Measurements from ENCODE around the gene EIF4E1B.
"Not testable (repeated sequence)": the region's sequence is repeated elsewhere in the genome, so short reads cannot be mapped to it uniquely, and the experiment has no call there.

EIF4E1B gene

DNA sequence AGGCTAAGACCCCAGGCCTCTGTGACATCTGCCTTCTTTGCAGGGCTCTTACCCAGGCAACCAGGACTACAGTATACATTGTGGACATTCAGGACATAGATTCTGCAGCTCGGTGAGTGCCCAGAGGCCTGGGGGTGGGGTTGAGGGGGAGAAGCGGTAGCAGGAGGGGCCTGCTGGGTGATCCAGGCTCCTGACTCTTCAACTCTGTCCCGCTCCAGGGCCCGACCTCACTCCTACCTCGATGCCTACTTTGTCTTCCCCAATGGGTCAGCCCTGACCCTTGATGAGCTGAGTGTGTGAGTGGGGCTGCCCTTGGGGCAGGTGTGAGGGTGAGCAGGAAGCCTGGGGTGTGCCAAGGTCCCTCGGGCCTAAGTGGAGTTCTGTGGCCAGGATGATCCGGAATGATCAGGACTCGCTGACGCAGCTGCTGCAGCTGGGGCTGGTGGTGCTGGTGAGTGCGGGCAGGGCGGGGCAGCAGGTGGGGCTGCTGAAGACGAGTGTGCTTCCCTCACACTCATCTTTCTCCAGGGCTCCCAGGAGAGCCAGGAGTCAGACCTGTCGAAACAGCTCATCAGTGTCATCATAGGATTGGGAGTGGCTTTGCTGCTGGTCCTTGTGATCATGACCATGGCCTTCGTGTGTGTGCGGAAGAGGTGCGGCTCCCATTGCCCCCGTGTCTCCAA lies 40.3 kb upstream of the EIF4E1B start:
- TF ChIP-seq TARDBP (IDR thresholded peaks at IDR 0.05): no peak
- TF ChIP-seq ARNT (IDR thresholded peaks at IDR 0.05): no peak
- TF ChIP-seq BHLHE40 (IDR thresholded peaks at IDR 0.05; ENCODE audit: borderline replicate concordance): no peak
- no peak for TF ChIP-seq SP1 (IDR thresholded peaks at IDR 0.05)
- no peak for TF ChIP-seq ZNF384 (IDR thresholded peaks at IDR 0.05)
- TF ChIP-seq FOXK2 (IDR thresholded peaks at IDR 0.05): no peak
- TF ChIP-seq FOXM1 (IDR thresholded peaks at IDR 0.05; ENCODE audit: borderline replicate concordance): no peak
- TF ChIP-seq NFRKB (IDR thresholded peaks at IDR 0.05): no peak
- no peak for TF ChIP-seq FOXA1 (IDR thresholded peaks at IDR 0.05)
- no peak for TF ChIP-seq LEF1 (IDR thresholded peaks at IDR 0.05; ENCODE audit: borderline replicate concordance)
- TF ChIP-seq ELF4 (IDR thresholded peaks at IDR 0.05): no peak
- ChIA-PET CTCF (no interaction called here), POLR2A (no interaction called here)
- DNase-seq (ENCODE audit: extremely low spot score): no peak

- CTCF ChIA-PET; DNase-seq (ENCODE audit: extremely low spot score); POLR2A ChIA-PET: not testable (repeated sequence)
Measured at GRCh38 chr5:176591667-176592066, 38.8 kb upstream of the EIF4E1B start.

- POLR2A ChIA-PET: no interaction called here
- DNase-seq (ENCODE audit: extremely low spot score): no peak
- TF ChIP-seq FOXA1 (IDR thresholded peaks at IDR 0.05) (no peak), FOXK2 (IDR thresholded peaks at IDR 0.05) (no peak), PKNOX1 (IDR thresholded peaks at IDR 0.05) (no peak), SP1 (IDR thresholded peaks at IDR 0.05) (no peak), TARDBP (IDR thresholded peaks at IDR 0.05) (no peak), ZNF384 (IDR thresholded peaks at IDR 0.05) (no peak), FOXM1 (IDR thresholded peaks at IDR 0.05; ENCODE audit: borderline replicate concordance) (no peak), ELF4 (IDR thresholded peaks at IDR 0.05) (no peak), HDGF (IDR thresholded peaks at IDR 0.05; ENCODE audit: borderline replicate concordance) (no peak), CTBP1 (IDR thresholded peaks at IDR 0.05; ENCODE audit: borderline replicate concordance) (no peak), BHLHE40 (IDR thresholded peaks at IDR 0.05; ENCODE audit: borderline replicate concordance) (no peak), NFRKB (IDR thresholded peaks at IDR 0.05) (no peak), L3MBTL2 (conservative IDR thresholded peaks at IDR 0.05) (no peak), ARNT (IDR thresholded peaks at IDR 0.05) (no peak), SUZ12 (IDR thresholded peaks at IDR 0.05) (no peak), LEF1 (IDR thresholded peaks at IDR 0.05; ENCODE audit: borderline replicate concordance) (no peak)
- CTCF ChIA-PET: no interaction called here
Measured at GRCh38 chr5:176592573-176592972, 37.9 kb upstream of the EIF4E1B start.

DNA sequence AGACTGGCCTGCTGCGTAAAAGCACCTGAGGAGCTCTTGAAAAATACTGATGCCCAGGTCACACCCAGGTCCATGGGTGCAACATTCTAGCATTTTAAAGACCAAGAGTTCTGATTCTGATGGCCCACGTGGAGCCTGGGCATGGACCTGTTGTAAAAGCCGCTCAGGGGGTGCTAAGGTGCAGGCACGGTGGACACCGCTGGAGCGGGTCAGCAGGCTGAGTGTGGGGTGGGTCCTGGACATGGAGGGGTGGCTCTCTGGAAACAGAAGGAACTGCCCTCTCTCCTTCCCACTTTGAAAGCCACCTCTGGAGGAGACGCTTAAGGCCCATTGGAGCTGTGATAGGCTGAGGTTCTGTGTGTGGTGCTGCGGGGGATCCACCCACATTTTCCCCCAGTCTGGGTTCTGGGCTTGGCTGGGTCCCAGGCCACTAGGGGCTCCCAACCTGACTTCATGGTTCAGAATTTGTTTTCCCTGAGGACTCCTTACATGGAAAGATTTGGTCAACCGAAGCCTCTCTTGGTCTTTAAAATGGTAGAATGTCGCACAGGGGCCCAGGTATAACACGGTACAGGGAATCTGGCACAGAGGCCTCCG lies 37.1 kb upstream of the EIF4E1B start:
- CTCF ChIA-PET: no interaction called here
- POLR2A ChIA-PET: no interaction called here
- TF ChIP-seq L3MBTL2 (conservative IDR thresholded peaks at IDR 0.05) (no peak), CTBP1 (IDR thresholded peaks at IDR 0.05; ENCODE audit: borderline replicate concordance) (no peak), ARNT (IDR thresholded peaks at IDR 0.05) (no peak), FOXM1 (IDR thresholded peaks at IDR 0.05; ENCODE audit: borderline replicate concordance) (no peak), LEF1 (IDR thresholded peaks at IDR 0.05; ENCODE audit: borderline replicate concordance) (no peak), FOXK2 (IDR thresholded peaks at IDR 0.05) (no peak), BHLHE40 (IDR thresholded peaks at IDR 0.05; ENCODE audit: borderline replicate concordance) (no peak)
- DNase-seq (ENCODE audit: extremely low spot score): no peak

GRCh38 chr5:176594554-176594953 lies 35.9 kb upstream of the EIF4E1B start:
- ChIA-PET CTCF (no interaction called here), POLR2A (interaction anchor here (0.7 kb wide), 1 partner anchor 53 kb away, joined by 3 read pairs; the partner anchor contains the start of gene TSPAN17)
- TF ChIP-seq HDGF (IDR thresholded peaks at IDR 0.05; ENCODE audit: borderline replicate concordance) (no peak), ARNT (IDR thresholded peaks at IDR 0.05) (no peak), FOXA1 (IDR thresholded peaks at IDR 0.05) (no peak), ELF4 (IDR thresholded peaks at IDR 0.05) (no peak), FOXK2 (IDR thresholded peaks at IDR 0.05) (no peak), L3MBTL2 (conservative IDR thresholded peaks at IDR 0.05) (no peak), NFRKB (IDR thresholded peaks at IDR 0.05) (no peak), FOXM1 (IDR thresholded peaks at IDR 0.05; ENCODE audit: borderline replicate concordance) (no peak), SUZ12 (IDR thresholded peaks at IDR 0.05) (no peak), PKNOX1 (IDR thresholded peaks at IDR 0.05) (no peak), BHLHE40 (IDR thresholded peaks at IDR 0.05; ENCODE audit: borderline replicate concordance) (no peak)
- no peak for DNase-seq (ENCODE audit: extremely low spot score)

GRCh38 chr5:176595386-176595943 lies 35.0 kb upstream of the EIF4E1B start:
- ChIA-PET POLR2A (interaction anchor here (0.7 kb wide), 1 partner anchor 13 kb away, joined by 3 read pairs; no protein-coding TSS in a partner anchor), CTCF (no interaction called here)
- no peak for TF ChIP-seq FOXA1 (IDR thresholded peaks at IDR 0.05)
- TF ChIP-seq CTBP1 (IDR thresholded peaks at IDR 0.05; ENCODE audit: borderline replicate concordance): no peak
- TF ChIP-seq ELF4 (IDR thresholded peaks at IDR 0.05): no peak
- TF ChIP-seq FOXK2 (IDR thresholded peaks at IDR 0.05): no peak
- no peak for TF ChIP-seq L3MBTL2 (conservative IDR thresholded peaks at IDR 0.05)
- no peak for TF ChIP-seq PKNOX1 (IDR thresholded peaks at IDR 0.05)
- no peak for TF ChIP-seq TARDBP (IDR thresholded peaks at IDR 0.05)
- TF ChIP-seq ARNT (IDR thresholded peaks at IDR 0.05): no peak
- DNase-seq (ENCODE audit: extremely low spot score): no peak

Data from HEK293T (cell line).